ENCODE results near the gene SORBS2.

Gene SORBS2

DNA sequence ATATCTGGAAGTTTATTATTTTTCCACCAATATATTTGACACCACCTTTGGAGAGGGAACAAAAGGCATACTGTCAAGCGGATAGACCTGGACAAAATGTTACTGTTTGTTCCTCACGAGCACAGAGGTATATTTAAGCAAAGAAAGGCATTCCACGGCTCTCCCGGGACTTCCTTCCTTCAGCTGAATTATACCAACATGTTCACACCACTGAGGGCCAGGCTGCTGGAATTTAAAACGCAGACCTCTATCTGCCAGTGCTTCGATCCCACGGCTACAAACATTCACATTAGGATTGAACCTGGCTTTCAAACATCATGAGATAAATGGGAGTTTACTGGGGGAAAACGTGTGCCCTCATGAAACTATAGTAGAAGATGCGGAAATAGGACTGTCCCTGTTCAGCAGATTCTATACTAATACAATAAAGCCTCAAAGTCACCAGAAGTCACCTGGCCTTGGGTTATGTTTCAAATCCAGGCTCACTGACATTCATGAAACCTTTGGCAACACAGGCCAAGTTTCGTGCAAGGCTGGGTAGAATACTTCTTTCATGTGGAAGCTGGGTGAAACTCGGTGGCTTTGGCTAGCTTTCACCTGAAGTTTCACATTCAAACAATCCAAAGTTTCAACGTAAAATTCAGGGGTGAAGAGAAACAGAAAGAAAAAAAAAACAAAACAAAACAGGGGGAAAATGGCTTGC lies 39.5 kb downstream of the SORBS2 start:
- DNase-seq: no peak

DNA sequence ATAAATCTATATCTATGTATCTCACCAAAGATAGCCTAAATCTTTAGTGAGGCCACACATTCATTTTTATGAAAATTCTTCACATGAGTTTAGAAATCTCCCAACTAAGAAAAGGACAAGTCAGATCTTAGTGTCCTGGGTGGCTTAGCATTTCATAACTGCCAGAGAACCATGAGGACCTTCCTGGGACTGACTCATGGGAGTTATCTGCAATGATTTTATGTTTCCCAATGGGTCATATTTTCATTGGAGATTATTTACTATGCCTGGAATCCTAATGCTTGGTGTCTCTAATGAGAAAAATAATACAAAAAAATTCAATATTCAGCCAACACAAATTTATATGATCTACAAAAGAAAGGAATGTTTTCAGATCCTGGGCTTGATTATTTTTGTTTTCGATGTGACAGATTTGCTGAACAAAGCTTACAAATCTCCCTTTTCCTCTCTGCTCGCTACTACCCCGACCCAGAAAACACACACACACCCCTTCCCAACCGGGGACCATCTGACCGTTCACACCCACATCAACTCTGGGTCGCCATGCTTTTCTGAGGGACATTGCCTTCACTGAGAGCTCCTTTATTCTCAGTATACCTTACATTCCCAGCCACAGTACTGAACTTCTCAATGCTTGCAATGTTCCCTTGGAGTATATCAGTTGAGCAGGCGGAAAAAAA lies 40.1 kb downstream of the SORBS2 start:
- DNase-seq: no peak

DNA sequence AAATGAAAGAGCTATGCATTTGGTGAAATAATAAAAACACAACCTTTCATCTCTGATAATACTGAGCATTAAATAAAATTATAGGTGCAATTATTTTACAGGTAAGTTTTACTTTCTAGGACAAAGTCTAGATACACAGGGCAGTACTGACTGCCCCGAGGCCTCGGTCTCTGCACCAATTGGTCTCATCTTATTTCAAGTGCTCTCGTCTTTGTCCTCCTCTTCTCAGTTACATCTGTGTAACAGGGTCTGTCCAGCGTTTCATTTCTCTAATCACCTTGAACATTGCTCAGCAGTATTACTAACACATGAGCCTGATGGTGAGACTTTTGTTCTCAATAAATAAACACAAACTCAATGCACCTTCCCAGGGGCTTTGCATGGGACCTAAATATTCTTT lies 44.5 kb downstream of the SORBS2 start:
- no peak for DNase-seq

DNA sequence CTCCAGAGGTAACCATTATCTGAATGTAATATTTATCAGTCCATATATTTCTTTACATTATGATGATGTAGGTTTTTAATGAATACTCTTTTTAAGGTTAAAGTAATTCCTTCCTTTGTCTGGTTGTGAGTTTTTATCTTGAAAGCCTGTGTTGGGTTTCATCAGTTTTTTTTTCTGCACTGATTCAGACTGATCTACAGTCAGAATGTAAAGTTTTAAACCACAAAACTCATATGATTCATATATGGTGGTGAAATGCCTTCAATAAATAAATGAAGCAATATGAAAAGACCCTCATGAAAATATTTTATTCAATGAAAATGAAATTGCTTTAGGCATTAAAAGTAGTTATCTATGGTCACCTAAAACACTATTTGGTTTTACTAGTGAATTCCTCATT lies 47.1 kb downstream of the SORBS2 start:
- no peak for DNase-seq

DNA sequence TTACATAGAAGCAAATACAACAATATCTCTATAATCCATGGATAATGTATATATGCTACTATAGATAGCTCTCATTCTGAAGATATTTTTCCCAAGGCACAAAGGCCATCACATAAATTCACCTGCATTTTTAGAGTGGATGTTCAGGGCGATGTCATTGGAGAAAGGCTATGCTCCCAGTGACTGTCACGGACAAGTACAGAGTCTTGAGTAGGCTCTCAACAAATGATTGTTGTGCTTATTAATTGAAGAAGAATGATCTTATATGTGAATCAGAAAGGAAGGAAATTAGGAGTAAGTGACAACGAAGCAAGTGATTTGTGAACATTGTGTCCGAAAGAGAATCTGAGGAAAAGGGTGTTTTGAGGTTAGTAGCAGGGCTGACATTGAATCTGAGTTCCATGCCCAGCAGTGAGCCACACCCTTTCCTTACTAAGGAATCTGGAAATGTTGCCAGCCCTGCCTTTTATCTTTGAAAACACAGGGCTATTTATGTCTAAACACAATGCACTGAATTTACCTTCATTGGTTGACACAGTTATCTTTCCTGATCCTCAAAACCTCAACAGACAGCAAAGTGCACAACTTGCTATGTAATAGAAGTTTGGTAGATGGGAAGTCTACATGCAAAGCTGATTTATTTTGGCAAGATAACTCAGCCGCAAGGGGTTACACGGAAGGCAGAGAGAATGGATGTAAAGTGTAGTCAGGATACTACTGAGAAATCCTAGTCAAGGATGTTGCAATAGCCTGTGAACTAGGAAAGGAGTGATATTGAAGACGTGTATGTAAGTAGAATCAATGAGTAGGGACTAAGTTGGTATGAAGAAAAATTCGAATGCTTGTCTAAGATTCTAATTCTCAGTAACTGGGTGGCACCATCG lies 50.4 kb downstream of the SORBS2 start:
- DNase-seq: no peak

DNA sequence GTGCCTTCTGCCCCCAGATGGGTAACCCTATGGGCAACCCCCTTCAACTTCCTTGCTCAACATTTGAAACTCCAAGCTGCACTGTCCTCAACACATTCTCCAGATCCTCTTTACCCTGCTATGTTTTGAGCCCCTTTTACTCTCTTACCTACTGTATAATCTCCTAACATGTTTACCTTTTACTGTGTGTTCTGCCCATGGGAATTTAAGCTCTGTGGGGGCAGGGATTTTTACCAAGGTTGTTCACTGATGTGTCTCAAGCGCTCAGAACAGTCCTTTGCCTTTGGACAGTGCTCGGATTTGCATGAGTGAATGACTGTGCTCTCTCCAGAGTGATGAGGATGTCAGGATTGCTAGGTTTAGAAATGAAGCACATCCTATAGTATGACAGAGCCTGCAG lies 53.2 kb downstream of the SORBS2 start:
- DNase-seq: no peak

DNA sequence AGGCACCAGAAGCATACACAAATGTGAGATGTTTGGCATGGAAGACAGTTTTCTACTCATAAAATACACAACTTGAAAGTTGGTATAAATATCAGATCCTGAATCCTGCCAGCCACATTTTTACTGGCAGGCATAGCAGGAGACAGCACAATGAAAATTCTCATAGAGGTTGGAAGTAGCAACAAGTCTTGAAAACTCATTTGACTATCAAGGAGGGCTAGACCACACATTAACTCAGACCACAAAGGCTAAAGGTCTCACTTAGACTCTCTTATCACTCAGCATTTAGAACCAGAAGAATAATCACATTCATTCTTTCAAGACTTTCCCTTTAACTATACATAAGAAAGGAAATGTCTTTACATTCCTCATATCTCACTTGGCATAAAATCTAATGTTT lies 56.5 kb downstream of the SORBS2 start:
- DNase-seq: no peak

DNA sequence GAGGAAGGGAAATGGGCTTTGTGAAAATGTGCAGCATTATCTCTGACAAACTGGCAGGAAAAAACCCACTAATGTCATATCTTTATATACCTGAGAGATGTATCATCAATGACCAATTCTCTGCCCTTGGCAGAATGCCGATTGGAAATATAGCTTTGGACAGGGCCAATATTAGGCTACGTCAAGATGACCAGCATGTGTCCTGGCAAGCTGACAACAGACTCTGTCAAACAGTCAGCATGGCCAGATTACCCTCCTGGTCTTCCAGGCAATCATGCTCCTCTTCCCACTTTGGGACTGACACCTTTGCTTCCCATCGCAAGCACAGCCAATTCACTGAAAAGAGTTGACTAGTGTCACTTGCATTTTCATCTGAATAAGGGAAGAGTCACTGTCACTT lies 57.0 kb downstream of the SORBS2 start:
- DNase-seq: no peak

DNA sequence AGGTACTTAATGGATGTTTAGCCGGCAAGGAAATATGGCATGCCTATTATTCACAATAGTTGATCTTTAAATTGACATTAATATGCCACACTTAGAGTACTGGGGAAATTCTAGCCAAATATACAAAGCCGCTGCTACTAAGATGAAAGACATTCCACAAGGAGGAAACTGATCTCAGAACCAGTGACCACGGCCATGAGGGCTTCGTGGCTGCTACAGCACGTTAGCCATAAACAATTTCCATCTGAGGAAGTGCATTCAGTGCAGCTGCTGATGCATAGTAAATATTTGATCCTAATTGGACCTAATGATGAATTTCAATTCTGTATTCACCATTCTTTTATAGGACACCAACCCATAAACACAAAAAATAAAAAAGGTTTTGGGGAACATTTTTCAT lies 59.1 kb downstream of the SORBS2 start:
- no peak for DNase-seq

DNA sequence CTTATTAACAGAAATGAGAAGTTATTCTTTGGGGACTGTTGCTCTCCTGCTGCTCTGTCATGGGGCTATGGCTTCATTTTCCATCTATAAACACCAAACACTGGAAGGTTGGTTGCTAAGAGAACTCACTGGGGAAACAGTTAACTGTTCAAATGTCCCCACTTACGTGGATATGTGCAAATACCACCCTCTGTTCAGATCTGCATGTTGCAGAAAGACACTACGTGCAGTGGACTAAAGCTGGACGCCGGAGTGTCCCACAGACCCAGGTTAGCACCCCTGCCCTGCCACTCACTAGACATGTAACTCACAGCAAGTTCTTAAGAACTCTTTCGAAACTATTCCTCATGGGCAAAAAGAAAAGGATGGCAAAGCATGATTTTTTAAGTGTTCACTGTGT lies 62.1 kb downstream of the SORBS2 start:
- DNase-seq: no peak

DNA sequence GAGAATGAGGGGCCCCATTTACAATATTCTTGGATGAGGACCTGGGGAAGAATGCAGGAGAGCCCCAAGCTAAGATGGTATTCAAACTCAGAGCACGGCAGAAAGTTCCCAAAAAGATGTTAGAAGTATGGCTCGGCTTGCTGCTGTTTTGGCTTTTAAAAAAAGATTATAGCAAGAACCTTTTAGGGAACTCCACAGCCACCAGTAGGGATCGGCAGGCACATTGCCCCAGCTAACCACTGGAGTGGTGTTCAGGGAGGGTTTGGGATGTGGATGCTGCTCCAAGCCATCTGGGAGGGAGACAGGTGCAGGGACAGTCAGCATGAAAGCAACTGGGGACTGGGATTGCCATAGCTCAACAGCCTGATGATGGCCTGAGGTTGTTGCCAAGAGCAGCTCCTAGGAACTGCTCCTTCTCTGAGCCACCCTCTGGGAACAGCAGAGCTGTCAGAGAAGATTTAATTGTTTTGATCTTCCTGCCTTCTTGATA lies 63.0 kb downstream of the SORBS2 start:
- DNase-seq: no peak

DNA sequence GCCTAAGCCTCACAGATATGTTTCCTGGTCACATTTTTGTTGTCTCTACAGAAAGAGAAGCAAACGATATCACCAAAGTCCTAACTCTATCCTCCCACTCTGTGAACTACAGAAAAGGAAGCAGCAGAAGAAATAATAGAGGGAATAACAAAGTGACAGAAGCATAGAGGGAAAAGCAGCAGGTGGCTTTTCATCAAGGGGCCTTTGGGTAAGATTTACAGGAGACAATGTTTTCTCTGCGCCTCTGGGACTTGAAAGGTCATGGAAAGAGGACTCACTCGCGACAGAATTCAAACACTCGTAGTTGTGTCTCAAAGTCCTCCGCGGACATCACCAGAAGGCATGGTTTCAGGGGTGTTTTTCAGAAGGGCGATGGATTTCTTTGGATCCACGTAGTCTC lies 66.1 kb downstream of the SORBS2 start:
- DNase-seq: no peak

DNA sequence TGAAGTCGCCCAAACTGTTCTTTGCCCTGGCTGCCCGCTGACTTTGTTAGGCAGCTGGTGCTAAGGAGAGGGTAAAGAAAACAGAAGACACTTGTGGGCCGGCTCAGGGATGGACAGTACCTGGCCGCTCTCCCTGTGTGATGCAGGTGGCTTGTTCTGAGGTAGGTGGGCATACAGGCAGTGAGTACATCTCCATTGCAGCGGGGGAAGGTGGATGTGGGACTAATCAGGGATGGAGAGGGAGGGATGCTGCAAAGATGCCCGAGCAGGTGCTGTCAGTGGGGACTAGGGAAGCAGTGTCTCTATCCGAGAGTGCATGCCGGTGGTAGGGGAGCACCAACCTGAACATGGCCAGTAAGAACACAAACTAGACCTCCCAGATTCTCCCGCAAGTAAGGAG lies 67.0 kb downstream of the SORBS2 start:
- DNase-seq: no peak

DNA sequence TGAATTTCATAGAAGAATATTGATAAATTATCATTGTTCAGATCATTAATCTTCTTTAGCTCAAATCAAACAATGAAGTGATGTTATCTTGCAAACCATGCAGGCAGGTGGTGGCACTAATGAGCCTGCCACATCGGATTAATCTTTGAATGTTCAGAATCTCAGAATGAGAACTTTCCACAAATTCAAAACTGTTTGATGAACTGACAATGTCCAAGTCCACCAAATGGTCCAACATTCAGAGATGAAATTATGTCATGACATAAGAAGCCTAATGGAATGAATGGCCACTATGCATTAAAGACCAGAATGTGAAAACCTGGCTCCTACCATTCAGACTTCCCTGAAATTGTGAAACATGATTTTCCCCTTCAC lies 67.5 kb downstream of the SORBS2 start:
- DNase-seq: no peak

DNA sequence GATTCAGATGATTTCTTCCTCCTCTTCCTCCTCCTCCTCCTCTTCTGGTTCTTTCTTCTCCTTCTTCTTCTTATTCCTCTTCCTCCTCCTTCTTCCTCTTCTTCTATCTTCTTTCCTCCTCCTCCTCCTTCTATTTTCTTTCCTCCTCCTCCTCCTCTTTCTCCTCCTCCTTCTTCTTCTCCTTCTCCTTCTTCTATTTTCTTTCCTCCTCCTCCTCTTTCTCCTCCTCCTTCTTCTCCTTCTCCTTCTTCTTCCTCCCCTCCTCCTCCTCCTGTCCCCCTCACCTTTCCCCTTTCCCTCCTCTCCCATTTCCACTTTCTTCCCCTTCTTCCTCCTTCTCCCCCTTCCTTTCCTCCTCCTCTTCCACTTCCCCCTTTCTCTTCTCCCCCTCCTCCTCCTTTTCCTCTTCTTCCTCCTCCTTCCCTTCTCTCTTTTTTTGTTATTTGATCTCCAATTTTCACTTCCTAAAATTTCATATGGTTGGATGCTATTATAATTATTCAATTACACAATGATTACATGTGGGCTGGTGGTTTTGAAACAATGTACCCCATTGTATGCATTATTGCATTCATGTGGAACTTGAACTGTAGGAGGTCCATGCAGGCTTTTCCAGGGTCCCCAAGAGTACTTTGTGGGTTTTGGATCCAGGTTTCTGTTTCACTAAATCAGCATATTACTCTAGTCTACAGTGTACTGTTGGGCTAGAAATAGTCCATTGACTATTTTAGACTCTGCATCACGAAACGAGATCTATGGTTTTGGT lies 68.1 kb downstream of the SORBS2 start:
- no peak for DNase-seq

DNA sequence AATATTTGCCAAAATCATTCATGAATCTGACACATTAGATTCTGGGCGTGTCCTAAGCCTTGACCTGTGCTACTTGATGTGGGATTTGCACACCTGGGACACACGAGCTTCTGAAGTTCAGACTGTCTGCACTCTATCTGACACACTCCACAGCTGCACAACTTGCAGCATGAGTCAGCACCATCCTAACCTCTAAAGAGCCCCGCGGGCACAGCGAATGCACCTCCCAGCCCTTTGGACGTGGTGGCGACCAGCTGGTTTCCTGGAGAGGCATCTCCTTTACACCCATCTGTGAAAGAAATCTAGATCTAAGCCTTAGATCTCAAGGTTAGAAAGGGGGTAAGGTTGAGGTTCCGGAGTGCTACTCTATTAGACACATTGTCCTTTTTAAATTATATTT lies 69.2 kb downstream of the SORBS2 start:
- no peak for DNase-seq

DNA sequence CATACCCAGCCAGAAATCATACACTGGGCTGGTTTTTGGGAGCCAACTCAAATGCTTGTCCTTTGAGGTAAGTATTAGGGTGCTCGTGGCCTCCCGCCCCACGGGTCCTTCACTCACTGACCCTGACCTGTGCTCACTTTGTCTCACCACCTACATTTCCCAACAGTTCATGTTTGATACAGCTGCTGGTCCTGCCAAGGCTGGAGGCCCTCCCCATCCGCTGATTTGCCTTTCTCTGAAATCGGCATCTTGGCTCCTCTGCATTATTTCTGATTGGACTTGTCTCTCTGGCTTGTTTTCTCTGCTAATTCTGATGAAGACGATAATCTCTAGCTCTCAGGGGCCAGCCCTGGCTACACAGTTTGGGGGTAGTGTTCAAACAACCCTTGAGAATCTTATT lies 70.2 kb downstream of the SORBS2 start:
- DNase-seq: no peak

DNA sequence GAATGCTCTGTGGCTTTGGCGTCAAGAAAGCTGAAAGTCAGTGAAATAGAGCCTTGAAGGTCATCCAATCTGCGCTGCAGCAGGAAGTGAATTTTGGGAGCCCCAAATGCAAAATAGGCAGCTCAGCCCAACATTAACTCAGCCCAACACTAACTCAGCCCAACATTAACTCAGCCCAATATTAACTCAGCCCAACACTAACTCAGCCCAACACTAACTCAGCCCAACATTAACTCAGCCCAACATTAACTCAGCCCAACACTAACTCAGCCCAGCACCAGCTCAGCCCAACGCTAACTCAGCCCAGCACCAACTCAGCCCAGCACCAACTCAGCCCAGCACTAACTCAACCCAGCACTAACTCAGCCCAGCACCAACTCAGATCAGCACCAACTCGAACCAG lies 71.5 kb downstream of the SORBS2 start:
- no peak for DNase-seq

DNA sequence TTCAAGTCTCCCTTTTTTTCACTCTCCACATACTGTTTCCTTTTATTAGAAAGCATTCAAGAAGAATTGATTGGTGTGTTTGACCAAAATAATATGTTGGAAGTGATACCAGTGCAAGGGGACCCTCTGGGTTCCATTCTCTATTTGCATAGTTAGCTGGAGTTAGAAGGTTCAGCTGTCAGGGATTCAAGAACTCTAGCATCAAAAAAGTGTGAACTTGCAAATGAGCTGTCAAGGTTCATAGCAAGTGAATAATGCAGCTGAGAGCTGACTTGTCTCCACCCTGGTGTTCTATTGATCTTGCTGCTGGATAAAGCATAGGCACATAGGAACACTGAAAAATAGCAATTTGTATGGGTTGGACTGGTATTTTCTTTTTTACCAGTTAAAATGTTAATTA lies 73.2 kb downstream of the SORBS2 start:
- DNase-seq: no peak

DNA sequence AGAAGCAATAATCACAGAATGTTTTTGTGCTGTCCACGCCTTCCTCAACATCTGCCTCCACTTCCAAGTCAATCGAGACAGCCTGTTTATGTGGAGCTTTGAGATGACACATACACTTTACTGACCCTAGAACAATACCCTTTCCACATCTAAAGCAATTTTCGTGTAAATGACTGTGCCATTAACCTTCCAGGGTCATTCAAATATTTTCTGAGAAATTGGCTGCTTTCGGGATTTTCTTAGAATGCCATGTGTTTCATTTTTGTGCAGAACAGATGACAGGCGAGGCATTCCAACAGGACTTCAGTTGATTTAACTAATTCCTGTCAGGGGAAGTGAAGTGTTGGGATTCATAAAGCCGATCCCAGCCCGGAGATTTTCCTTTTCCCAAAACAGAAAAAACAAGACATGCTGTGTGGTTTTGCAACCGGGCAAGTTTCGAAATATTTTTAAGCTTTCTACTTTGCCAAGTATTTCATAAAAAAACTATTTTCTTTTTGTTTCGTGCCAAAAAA lies 73.9 kb downstream of the SORBS2 start:
- no peak for DNase-seq

DNA sequence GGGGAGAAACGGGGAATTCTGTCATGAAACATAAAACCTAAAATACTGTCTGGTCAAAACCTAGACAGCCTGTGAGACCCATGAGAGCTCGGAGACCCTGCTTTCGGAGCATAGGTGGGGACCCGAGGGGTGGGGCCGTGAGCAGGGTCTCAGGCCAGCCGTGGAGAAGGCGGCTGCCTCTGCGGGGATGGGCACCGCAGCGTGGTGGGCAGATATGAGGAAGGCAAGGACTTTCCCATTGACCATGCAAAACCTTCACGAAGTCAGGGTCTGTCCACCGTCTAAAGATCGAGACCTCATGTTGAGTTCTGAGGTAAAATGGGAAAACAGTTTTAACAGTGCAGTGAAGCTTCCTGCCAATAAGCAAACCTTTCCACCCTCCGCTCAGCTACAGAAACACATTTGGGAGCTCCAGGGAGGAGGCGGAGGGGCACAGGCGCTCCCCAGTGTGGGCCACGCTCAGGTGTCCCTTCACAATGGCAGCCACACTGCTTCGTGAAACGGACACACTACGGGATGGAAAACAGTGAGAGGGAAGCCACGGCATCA lies 74.4 kb downstream of the SORBS2 start:
- no peak for DNase-seq

DNA sequence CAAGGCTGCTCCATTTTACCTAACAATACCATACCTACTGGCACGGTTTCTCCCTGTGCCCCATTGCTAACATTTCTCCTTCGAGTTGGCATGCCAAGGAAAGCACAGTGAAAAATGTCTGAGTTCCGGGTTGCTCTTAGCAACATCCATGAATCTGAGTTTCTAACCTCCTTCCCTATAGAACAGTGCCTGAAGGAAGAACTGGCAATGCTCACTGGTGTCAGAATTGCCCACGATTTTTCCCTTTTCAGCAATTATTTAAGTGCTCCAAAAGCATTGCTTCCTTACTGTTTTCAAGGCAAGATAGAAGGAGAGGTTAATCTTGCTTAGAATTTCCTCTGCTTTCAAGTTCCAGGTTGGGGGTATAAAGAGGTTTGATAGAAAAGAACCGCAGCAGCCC lies 75.1 kb downstream of the SORBS2 start:
- no peak for DNase-seq
